SK-N-SH (cell line): Measurements from ENCODE around the gene GRIK5.

Experiments
- JUND ChIP-seq: IDR thresholded peaks from 2 replicates; pipeline ENCODE4 v1.4.0; 2012
- MXI1 ChIP-seq: IDR thresholded peaks from 2 replicates; pipeline ENCODE4 v1.6.1; 2012; ENCODE audit warnings: mild to moderate bottlenecking, low read depth, low read length, improper control_type of control experiment
- RAD21 ChIP-seq: IDR thresholded peaks from 2 replicates; pipeline ENCODE4 v1.6.1; 2012; ENCODE audit warnings: mild to moderate bottlenecking, low read length
- RFX5 ChIP-seq: IDR thresholded peaks from 2 replicates; pipeline ENCODE4 v1.6.1; 2012; ENCODE audit warnings: mild to moderate bottlenecking, improper control_type of control experiment, low read length
- TAF1 ChIP-seq: IDR thresholded peaks from 2 replicates; pipeline ENCODE4 v1.6.1; 2012; ENCODE audit warnings: low read depth, mild to moderate bottlenecking, low read length, moderate library complexity, borderline replicate concordance
- TF ChIP-seq, protein P1 (sequence below): fragments of 200-600 bp; sonication (generic); IDR thresholded peaks from 2 replicates; pipeline ENCODE4 v1.6.1; 2017; ENCODE audit warnings: antibody characterized with exemption, mild to moderate bottlenecking, moderate library complexity
- TF ChIP-seq, protein P2 (sequence below): IDR thresholded peaks from 2 replicates; pipeline ENCODE4 v1.4.0; 2012; ENCODE audit warnings: low read depth, borderline replicate concordance

DNA sequence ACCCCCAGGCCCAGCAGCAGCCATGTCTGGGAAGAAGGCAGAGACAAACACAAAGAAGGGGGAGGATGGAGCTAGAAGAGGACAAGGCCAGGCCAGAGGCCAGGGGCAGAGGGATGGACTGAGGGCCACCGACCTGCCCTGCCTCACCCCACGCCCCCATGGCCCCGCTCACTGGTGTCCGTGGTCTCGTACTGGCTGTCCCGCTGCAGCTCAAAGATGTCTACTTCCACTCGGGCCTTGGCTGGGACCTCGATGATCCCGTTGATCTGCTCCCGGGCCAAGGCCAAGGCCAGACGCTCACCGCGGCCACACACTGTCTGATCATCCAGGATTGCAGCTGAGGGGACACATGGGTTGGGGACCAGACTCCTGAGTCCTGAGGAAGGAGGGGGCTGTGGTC lies 5.0 kb downstream of the GRIK5 start:
- TF ChIP-seq, protein P1, sequence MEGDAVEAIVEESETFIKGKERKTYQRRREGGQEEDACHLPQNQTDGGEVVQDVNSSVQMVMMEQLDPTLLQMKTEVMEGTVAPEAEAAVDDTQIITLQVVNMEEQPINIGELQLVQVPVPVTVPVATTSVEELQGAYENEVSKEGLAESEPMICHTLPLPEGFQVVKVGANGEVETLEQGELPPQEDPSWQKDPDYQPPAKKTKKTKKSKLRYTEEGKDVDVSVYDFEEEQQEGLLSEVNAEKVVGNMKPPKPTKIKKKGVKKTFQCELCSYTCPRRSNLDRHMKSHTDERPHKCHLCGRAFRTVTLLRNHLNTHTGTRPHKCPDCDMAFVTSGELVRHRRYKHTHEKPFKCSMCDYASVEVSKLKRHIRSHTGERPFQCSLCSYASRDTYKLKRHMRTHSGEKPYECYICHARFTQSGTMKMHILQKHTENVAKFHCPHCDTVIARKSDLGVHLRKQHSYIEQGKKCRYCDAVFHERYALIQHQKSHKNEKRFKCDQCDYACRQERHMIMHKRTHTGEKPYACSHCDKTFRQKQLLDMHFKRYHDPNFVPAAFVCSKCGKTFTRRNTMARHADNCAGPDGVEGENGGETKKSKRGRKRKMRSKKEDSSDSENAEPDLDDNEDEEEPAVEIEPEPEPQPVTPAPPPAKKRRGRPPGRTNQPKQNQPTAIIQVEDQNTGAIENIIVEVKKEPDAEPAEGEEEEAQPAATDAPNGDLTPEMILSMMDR = no peak
- TF ChIP-seq RFX5 = no peak
- TF ChIP-seq RAD21 = no peak
- no peak for TF ChIP-seq MXI1
- no peak for TF ChIP-seq JUND
- no peak for TF ChIP-seq TAF1
- TF ChIP-seq, protein P2, sequence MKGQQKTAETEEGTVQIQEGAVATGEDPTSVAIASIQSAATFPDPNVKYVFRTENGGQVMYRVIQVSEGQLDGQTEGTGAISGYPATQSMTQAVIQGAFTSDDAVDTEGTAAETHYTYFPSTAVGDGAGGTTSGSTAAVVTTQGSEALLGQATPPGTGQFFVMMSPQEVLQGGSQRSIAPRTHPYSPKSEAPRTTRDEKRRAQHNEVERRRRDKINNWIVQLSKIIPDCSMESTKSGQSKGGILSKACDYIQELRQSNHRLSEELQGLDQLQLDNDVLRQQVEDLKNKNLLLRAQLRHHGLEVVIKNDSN = no peak
